ENCODE measurements around the gene CYTH1.
"Not testable (repeated sequence)": the region's sequence is repeated elsewhere in the genome, so short reads cannot be mapped to it uniquely, and the experiment has no call there.

CYTH1 gene

GRCh38 chr17:78687125-78687524, 94.9 kb downstream of the CYTH1 start:
- no peak for DNase-seq (ENCODE audit: low read depth)

- no peak for DNase-seq (ENCODE audit: low read depth)
Observed at GRCh38 chr17:78684026-78684425, 98.0 kb downstream of the CYTH1 start.

DNA sequence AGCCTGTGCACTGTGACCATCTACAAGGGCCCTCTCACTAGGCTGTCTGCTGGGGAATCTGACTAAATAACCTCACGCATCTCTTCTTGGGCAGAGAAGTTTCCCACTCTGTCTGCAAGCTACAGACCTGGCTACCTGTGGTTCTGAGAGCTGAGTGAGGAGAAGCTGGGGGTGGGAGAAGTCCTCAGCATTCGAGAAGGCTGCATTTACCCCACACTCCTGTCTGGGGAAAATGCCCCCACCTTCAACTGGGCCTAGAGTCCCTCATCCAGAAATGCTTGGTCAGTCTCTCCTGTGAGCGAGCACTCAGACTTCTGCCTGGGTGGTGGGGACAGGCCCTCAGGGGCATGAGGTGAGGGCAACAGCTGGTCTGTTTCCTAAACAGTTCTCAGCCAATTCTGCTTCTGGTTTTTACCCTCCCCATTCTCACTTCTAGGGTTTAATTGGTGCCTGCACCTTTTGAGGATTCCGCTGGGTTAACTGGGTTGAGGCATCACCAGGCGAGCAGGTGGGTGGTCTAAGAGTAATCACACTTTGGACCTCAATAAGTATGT, 98.6 kb downstream of the CYTH1 start:
- no peak for DNase-seq (ENCODE audit: low read depth)

- no peak for DNase-seq (ENCODE audit: low read depth)
Observed at GRCh38 chr17:78682363-78682762, 99.7 kb downstream of the CYTH1 start.

DNA sequence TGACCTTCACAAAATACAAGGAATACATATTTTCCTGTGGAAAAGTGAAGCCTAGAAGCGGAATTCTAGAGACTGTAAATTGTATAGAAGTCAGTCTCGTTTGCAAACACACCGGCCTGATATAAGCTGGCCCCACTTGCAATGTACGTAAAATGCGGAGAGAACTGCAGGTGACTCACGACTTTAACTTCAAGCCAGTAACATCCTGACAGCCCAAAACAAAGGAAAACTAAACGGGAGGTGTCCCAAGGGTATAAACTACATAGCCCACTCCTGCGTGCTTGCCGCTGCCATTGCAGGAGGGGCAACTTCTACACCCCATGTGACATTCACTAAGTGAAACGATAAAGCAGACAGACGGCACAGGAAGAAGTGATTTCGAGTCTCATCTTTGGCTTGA, 101.6 kb downstream of the CYTH1 start:
- no peak for DNase-seq (ENCODE audit: low read depth)

DNA sequence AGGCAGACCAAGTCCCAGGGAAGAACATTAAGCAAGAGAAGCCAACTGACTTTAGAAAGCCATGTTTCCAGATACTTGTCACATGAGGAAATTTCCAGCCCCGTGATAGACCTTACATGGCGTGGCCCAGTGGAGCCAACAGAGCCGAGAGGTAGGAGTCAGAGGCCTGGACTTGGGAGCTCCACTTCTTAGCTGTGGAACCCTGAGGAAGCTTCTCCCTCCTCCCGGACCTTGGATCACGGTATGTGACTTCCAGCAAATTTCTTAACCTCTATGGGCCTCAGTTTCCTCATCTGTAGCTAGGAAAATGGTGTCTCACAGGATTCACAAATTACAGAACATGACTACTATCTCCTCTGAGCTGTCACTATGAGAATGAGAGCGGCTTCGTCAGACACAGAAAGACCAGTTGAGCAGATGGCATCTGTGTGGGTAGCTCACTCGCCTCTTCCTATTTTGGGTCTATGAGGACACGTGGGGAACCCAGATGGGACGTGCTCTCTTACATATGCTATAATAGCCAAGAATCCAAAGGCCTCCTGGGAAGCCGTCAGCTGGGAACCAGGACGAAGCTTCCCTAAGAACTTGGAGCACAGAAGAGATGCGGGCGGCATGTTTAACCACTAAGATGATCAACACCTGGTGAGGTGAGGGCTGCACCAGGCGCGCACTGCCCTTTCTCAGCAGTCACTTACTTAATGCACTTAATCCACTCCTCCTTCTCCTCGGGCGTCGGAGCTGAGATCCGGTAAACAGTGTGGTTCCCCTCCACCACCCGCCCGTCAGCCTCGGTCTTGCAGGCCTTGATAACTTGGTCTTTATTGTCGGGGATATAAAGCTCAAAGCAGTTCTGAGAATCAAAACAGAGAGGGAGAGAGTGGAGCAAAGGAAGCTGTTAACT, 102.3 kb downstream of the CYTH1 start:
- no peak for DNase-seq (ENCODE audit: low read depth)

- DNase-seq (ENCODE audit: low read depth) = no peak
Observed at GRCh38 chr17:78678711-78679110, 103.4 kb downstream of the CYTH1 start.

GRCh38 chr17:78678222-78678557, 103.9 kb downstream of the CYTH1 start:
- no peak for DNase-seq (ENCODE audit: low read depth)

DNA sequence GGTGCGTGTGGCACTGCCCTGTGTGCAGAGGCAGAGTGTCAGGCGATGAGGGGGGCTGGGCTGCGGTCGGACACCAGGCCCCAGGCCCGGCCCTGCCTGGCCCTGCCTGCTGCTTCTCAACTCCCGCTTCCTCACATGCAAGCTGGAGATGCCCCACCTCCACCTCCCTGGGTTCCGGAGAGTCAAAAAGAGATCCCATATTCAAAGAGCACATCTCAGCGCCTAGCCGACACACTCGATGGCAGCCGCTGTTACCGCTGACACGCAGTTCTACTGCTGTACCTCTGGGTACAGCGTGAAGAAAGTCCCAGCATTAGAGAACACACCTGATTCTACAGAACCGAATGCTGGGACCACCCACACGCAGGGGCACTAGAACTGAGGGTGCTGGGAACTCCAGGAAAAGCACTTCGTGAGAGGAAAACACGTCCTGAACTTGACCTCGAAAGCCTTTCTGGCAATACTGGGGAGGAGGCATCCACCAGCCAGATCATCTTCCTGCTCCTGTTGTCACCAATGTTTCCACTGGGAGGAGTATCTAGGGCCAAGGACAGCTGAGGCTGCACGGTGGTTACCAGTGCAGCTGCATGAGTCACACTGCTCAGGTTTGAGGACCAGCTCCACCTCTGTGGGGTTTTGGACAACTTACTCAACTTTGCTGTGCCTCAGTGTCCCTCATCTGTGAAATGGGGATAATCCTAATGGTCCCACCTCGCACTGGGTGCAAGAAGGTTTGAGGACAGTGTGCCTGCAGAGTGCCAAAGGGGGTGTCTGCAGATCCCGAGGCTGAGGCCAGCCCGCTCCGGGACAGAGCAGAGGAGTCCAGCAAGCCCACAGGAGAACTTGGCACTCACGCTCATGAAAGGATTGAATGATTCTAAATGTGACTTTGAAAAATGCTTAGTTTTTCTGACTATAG, 104.5 kb downstream of the CYTH1 start:
- DNase-seq (ENCODE audit: low read depth) = no peak

DNA sequence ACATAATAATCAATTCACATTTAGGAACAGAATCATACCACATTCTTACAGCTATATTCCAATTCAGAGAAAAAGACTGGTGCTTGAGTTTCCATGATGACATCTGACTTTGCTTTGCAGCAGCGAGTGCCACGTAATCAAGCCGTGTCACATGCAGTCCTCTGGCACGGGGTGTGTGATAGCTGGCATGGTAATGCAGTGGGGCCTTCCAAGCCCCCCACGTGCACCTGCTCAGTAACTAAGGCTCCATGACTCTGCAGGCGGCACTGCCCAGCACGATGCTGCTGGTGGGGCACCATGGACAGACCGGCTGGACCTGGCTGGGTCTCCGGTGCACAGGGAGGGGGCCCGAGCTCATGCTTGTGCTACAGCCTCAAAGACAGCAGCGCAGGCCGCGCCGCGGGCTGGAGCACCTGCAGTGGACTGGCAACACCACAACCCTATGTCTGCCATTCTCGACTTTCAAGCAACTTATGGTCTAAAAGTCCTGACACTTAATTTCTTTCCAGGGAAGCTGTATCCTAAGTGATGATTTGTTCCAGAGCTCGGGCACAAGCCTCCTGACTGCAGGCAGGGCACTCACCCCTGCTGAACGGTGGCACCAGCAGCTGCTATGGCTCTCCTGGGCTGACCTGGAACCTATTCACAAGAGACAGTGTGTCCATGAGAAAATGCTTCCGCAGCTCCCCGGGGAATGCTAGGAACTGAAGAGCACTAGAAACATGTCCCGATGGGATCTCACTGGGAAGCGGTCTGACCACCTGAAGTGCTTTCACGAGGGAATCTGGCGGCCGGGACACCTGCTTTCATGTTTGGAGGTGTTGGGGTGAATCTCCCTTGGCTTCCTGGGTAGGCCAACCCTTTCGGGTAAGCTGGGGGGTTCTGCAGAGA, 105.4 kb downstream of the CYTH1 start:
- DNase-seq (ENCODE audit: low read depth) = no peak

GRCh38 chr17:78675836-78676235, 106.2 kb downstream of the CYTH1 start:
- no peak for DNase-seq (ENCODE audit: low read depth)

GRCh38 chr17:78675316-78675616, 106.8 kb downstream of the CYTH1 start:
- DNase-seq (ENCODE audit: low read depth) = no peak

DNA sequence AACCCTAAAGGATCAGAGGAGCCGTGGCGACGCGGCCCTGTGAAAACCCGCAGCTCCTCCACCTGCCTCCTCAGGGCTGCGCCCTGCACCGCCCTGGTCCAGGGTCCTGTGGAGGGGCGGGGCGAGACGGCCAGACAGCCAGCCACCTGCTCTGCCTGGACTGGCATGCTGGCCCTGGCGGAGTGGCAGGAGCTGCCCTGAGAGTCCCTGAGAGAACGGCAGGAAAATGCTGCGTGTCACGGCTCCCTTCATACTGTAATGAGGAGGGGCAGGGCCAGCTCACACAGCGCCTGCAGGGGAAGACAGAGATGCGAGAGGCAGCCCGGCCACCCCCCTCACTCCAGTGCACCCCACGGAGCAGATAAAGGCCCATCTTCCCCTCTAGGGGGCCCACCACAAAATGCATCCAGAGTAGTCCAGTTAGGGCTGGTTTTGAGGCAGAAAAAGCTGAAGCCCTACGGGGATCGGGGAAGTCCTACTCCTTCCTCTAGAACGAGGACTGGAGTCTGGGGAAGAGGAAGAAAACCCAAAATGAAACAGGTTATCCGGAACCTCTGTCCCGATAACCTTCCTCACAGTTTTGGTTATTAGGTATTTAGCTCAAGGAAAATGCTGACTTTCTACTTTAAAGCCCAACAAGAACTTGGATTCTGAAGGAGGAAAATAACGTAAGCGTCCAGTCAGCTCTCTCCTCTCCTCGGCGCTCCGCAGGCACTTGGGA, 107.3 kb downstream of the CYTH1 start:
- no peak for DNase-seq (ENCODE audit: low read depth)

DNA sequence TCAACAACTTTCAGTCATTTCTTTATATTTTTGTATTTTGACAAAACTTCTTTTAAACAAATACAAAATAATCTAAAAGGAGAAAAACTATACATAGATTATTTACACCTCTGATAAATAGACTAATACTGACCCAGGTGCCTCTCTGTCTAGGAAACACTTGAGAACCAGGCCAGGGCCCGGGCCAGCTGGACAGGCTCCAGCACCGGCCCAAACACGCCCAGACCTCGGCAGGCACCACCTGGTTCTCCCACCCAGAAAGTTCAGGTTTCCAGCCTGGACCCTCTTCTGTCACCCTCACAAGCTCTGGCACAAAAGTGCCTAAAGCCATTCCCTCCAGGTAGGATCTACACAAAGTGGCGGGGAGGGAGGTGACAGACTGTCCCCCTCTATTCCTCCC, 107.9 kb downstream of the CYTH1 start:
- no peak for DNase-seq (ENCODE audit: low read depth)

GRCh38 chr17:78673395-78673794, 108.7 kb downstream of the CYTH1 start:
- DNase-seq (ENCODE audit: low read depth) = no peak

DNA sequence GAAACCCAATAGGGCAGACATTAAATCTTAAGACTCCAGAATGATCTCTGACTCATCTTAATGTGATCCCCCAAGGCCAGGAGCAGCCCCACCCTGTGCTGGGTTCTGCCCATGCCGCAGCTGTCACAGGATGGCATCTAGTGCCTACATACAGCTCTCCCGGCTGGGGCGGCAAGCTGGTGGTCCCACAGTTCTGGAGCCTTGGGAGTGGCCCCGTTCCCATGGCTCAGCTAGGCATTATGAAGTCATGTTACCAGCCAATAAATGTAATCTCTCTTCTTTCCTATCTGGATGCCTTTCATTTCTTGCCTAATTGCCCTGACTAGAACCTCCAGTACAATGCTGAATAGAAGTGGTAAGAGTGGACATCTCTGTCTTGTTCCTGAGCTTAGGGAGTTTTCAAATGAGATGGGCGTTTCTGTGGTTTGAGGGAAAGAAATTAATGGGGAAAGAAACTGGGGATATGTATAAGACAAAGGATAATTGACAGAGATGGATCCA, 109.2 kb downstream of the CYTH1 start:
- no peak for DNase-seq (ENCODE audit: low read depth)

DNA sequence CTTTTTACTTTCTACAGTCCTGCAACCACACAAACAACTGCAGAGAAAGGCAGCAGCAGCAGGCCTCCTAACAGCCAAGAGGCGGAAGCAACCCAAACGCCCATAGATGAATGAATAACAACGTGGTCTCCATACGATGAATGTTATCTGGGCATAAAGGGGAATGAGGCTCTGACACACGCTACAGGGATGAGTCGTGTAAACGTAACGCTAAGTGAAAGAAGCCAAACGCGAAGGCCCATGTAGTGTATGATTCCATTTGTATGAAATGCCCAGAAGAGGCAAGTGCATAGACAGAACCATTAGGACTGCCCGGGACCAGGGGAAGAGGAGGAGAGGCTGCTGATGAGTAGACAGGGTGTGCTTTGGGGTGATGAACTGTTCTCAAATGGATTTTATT, 110.1 kb downstream of the CYTH1 start:
- no peak for DNase-seq (ENCODE audit: low read depth)

- DNase-seq (ENCODE audit: low read depth) = not testable (repeated sequence)
Observed at GRCh38 chr17:78671726-78672001, 110.4 kb downstream of the CYTH1 start.

DNA sequence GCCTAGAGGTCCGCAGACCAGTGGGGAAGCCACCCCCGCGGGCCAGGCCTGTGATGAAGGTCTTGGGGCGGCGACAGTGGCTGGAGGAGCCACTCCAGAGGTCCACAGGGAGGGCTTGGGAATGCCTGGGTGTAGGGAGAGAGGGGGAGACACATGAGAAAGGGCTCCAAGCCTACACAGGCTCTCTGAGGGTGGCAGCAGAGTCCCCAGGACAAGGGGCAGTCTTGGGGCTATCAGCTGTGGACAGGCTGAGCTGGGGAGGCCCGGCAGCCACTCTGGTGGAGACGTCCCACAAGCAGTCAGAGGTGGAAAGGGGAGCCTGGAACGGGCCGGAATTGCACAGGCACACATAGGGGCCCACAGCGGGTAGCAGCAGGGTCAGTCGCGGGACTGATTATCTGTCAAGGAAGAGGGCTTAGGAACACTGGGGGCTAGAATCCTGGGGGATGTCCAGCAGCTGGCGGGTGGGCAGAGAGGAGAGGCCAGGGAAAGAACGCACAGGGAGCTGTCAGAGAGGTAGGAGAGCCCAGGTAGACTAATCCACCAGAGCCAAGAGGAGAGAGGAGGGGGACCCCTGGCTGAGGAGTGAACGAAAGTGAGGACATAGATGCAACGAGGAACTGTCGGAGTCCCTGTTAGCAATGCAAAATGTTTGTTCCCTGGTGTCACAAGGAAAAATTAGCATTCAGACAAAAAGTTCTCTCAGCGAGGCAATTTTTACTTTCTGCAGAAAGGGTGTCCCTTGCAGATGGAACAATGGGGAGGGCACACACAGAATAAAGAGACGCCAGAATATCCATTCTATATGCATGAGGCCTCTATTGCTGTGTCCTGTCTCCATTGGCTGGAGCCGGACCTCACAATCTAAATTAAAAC, 111.0 kb downstream of the CYTH1 start:
- DNase-seq (ENCODE audit: low read depth) = no peak

DNA sequence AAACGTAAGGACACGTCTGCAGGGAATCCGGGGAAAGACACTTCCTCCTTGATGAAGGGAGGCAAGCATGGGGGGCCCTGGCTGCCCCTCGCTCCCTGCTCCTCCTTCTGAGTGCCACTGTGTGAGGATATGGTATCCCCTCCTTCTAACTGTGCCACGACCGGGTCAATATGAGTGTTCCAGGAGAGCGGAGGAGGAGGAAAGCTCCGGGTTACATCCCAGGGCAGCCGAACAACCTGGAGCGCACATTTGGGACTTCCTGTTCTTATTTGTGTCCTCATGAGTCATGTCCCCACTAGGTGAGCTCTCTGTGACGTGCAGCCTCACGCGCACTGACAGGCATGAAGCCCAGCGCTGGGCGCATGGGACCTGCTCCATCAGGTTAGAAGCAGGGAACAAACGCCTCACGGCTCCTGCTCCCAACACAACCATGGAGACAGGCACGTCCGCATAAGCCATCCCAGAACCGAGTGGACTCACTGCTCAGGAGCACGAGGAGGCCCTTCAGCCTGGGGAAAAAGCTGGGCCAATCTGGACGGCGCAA, 112.0 kb downstream of the CYTH1 start:
- no peak for DNase-seq (ENCODE audit: low read depth)

Measured in activated T-helper 9 cell treated with anti-CD3 and anti-CD28 coated beads, Interleukin-2, amount 50 U/mL, for 16 hours (primary cell).